Peyer's patch (tissue), 4 donors: ENCODE results near the gene CDCP2.

Experiments used
- POLR2A ChIP-seq, 2 donors: fragments of 450-650 bp; IDR thresholded peaks; one replicate each; pipeline ENCODE4 v1.5.1; 2017; ENCODE audit warnings: antibody characterized with exemption in 2 of 2, mild to moderate bottlenecking in 2 of 2, moderate library complexity in 2 of 2
- TF ChIP-seq, protein P1 (sequence below), 6 experiments: fragments of 450-650 bp in 4 of 6; fragments of 200-600 bp in 2 of 6; sonication (generic) in 1 of 6; IDR thresholded peaks; one replicate each; pipeline ENCODE4 v1.5.1; 2017 to 2019; ENCODE audit warnings: antibody characterized with exemption in 6 of 6, mild to moderate bottlenecking in 3 of 6, moderate library complexity in 1 of 6

GRCh38 chr1:54091666-54092065 is 61.1 kb downstream of the CDCP2 start:
- TF ChIP-seq, protein P1, sequence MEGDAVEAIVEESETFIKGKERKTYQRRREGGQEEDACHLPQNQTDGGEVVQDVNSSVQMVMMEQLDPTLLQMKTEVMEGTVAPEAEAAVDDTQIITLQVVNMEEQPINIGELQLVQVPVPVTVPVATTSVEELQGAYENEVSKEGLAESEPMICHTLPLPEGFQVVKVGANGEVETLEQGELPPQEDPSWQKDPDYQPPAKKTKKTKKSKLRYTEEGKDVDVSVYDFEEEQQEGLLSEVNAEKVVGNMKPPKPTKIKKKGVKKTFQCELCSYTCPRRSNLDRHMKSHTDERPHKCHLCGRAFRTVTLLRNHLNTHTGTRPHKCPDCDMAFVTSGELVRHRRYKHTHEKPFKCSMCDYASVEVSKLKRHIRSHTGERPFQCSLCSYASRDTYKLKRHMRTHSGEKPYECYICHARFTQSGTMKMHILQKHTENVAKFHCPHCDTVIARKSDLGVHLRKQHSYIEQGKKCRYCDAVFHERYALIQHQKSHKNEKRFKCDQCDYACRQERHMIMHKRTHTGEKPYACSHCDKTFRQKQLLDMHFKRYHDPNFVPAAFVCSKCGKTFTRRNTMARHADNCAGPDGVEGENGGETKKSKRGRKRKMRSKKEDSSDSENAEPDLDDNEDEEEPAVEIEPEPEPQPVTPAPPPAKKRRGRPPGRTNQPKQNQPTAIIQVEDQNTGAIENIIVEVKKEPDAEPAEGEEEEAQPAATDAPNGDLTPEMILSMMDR (IDR thresholded peaks at IDR 0.05) = no peak
- no peak for TF ChIP-seq POLR2A (IDR thresholded peaks at IDR 0.05)
